Neural cell (in vitro differentiated cells): ENCODE data around the gene TOGARAM2. TPM values are rescaled to one million over a fixed set of nuclear protein-coding genes. Genes with fewer than 3 reads are reported as not detected.

Experiments
- H2AFZ ChIP-seq: fragments of 200-600, 300-800 bp; sonication (generic), shearing (Covaris generic); 2 replicates; pipeline ENCODE4 v1.6.0; 2014; ENCODE audit warnings: low read depth, mild to moderate bottlenecking, antibody characterized with exemption, low read length, moderate library complexity
- H3F3A ChIP-seq: fragments of 200-600 bp; shearing (Covaris generic); 2 replicates; pipeline ENCODE4 v1.6.1; 2016; ENCODE audit warnings: mild to moderate bottlenecking, moderate library complexity, mixed read lengths, antibody characterized with exemption, low read length; ENCODE audit not compliant: insufficient read depth, poor library complexity, severe bottlenecking
- H3K27ac ChIP-seq: fragments of 200-600, 300-800 bp; sonication (generic), shearing (Covaris generic); 2 replicates; pipeline ENCODE4 v1.5.1; 2014; ENCODE audit warnings: mild to moderate bottlenecking, low read length, moderate library complexity
- H3K27me3 ChIP-seq: fragments of 300-800, 200-600 bp; sonication (generic), shearing (Covaris generic); 2 replicates; pipeline ENCODE4 v1.6.0; 2014; ENCODE audit warnings: mild to moderate bottlenecking, low read depth, low read length, moderate library complexity; ENCODE audit not compliant: insufficient read depth
- H3K36me3 ChIP-seq: fragments of 300-800, 200-600 bp; sonication (generic), shearing (Covaris generic); 2 replicates; pipeline ENCODE4 v1.5.1; 2014; ENCODE audit warnings: mild to moderate bottlenecking, antibody characterized with exemption, low read length, moderate library complexity; ENCODE audit not compliant: insufficient read depth
- H3K4me2 ChIP-seq: fragments of 300-800, 200-600 bp; sonication (generic), shearing (Covaris generic); 2 replicates; pipeline ENCODE4 v1.6.0; 2014; ENCODE audit warnings: mild to moderate bottlenecking, low read length
- H3K4me3 ChIP-seq: fragments of 300-800, 200-600 bp; sonication (generic), shearing (Covaris generic); 2 replicates; pipeline ENCODE4 v1.5.1; 2014; ENCODE audit warnings: mild to moderate bottlenecking, low read length, moderate library complexity
- H3K79me2 ChIP-seq: fragments of 200-600 bp; shearing (Covaris generic); replicated peaks from 2 replicates; pipeline ENCODE4 v1.6.0; 2014; ENCODE audit warnings: mild to moderate bottlenecking, low read length, moderate library complexity; ENCODE audit not compliant: insufficient read depth
- H3K9ac ChIP-seq: fragments of 300-800, 200-600 bp; sonication (generic), shearing (Covaris generic); 2 replicates; pipeline ENCODE4 v1.6.1; 2016; ENCODE audit warnings: mild to moderate bottlenecking, low read length, mixed read lengths
- H3K9me2 ChIP-seq: fragments of 200-600 bp; shearing (Covaris generic); 2 replicates; pipeline ENCODE4 v1.6.1; 2016; ENCODE audit warnings: mild to moderate bottlenecking, low read length, mixed read lengths; ENCODE audit not compliant: insufficient read depth
- H3K9me3 ChIP-seq: fragments of 200-600, 300-800 bp; sonication (generic), shearing (Covaris generic); 2 replicates; pipeline ENCODE4 v1.6.1; 2016; ENCODE audit warnings: mild to moderate bottlenecking, mixed run types, low read length, moderate library complexity, mixed read lengths
- H4K20me1 ChIP-seq: fragments of 200-600 bp; shearing (Covaris generic); 2 replicates; pipeline ENCODE4 v1.6.1; 2016; ENCODE audit warnings: mild to moderate bottlenecking, mixed run types; ENCODE audit not compliant: insufficient read depth
- EP300 ChIP-seq: fragments of 450-650 bp; conservative IDR thresholded peaks from 2 replicates; pipeline ENCODE4 v1.6.1; 2014; ENCODE audit warnings: antibody characterized with exemption, mild to moderate bottlenecking, moderate library complexity; ENCODE audit not compliant: poor library complexity, severe bottlenecking
- EZH2 ChIP-seq: fragments of 200-600, 300-800 bp; shearing (Covaris generic), sonication (generic); IDR thresholded peaks from 2 replicates; pipeline ENCODE4 v1.6.1; 2014; ENCODE audit warnings: antibody characterized with exemption, low read length, borderline replicate concordance, mild to moderate bottlenecking; ENCODE audit not compliant: insufficient read depth, poor library complexity, severe bottlenecking
- MXI1 ChIP-seq: fragments of 450-650 bp; conservative IDR thresholded peaks from 2 replicates; pipeline ENCODE4 v1.6.1; 2014; ENCODE audit warnings: antibody characterized with exemption, mild to moderate bottlenecking; ENCODE audit not compliant: poor library complexity, severe bottlenecking
- POLR2AphosphoS5 ChIP-seq: IDR thresholded peaks from 2 replicates; pipeline ENCODE4 v1.6.1; 2012
- RAD21 ChIP-seq: fragments of 450-650 bp; conservative IDR thresholded peaks from 2 replicates; pipeline ENCODE4 v1.6.1; 2014; ENCODE audit warnings: antibody characterized with exemption, mild to moderate bottlenecking, moderate library complexity
- TAF1 ChIP-seq: IDR thresholded peaks from 2 replicates; pipeline ENCODE4 v1.6.1; 2012; ENCODE audit warnings: low read depth
- polyA plus RNA-seq: library from polyadenylated mRNA; depleted of rRNA; stranded (reverse); fragments of >200 nt; gene quantifications from 2 replicates; pipeline ENCODE4 v1.2.3, GENCODE V29; 2014
- TF ChIP-seq, protein P1 (sequence below): IDR thresholded peaks from 2 replicates; pipeline ENCODE4 v1.6.1; 2012; ENCODE audit warnings: borderline replicate concordance
- TF ChIP-seq, protein P2 (sequence below): fragments of 450-650 bp; IDR thresholded peaks from 2 replicates; pipeline ENCODE4 v1.5.1; 2014; ENCODE audit warnings: antibody characterized with exemption, mild to moderate bottlenecking, moderate library complexity; ENCODE audit not compliant: poor library complexity, severe bottlenecking

Gene TOGARAM2
- polyA plus RNA-seq, 1 donor from 2014 or later = 0.10 TPM

GRCh38 chr2:29021886-29022285 is 40.8 kb downstream of the TOGARAM2 start:
- no peaks in the 10 kb centered on the region for H3K27me3 ChIP-seq

GRCh38 chr2:29022679-29023078 is 41.6 kb downstream of the TOGARAM2 start:
- no peak overlapping the region for H3K4me2 ChIP-seq
- TF ChIP-seq RAD21 (no peak), EZH2 (no peak), POLR2AphosphoS5 (no peak), EP300 (no peak), MXI1 (no peak)
- H3K27me3 ChIP-seq = no peaks in the 10 kb centered on the region
- no peaks in the 10 kb centered on the region for H3K9me2 ChIP-seq
- H4K20me1 ChIP-seq = no peaks in the 10 kb centered on the region
- no peaks in the 10 kb centered on the region for H3F3A ChIP-seq
- no peak overlapping the region for H3K4me3 ChIP-seq
- no peaks in the 10 kb centered on the region for H3K9me3 ChIP-seq
- H2AFZ ChIP-seq = no peak overlapping the region
- no peaks in the 10 kb centered on the region for H3K79me2 ChIP-seq
- no peak overlapping the region for H3K27ac ChIP-seq
- no peak overlapping the region for H3K9ac ChIP-seq
- no peaks in the 10 kb centered on the region for H3K36me3 ChIP-seq

More at GRCh38 chr2:29021886-29022285, 40.8 kb downstream of the TOGARAM2 start:
- Histone ChIP-seq H3K4me2 (no peak overlapping the region), H4K20me1 (no peaks in the 10 kb centered on the region), H3K9me3 (no peaks in the 10 kb centered on the region), H3K27ac (no peak overlapping the region), H3F3A (no peaks in the 10 kb centered on the region), H3K36me3 (no peaks in the 10 kb centered on the region), H3K4me3 (no peak overlapping the region), H3K9ac (no peak overlapping the region), H3K9me2 (no peaks in the 10 kb centered on the region), H2AFZ (no peak overlapping the region), H3K79me2 (no peaks in the 10 kb centered on the region)
- TF ChIP-seq, protein P1, sequence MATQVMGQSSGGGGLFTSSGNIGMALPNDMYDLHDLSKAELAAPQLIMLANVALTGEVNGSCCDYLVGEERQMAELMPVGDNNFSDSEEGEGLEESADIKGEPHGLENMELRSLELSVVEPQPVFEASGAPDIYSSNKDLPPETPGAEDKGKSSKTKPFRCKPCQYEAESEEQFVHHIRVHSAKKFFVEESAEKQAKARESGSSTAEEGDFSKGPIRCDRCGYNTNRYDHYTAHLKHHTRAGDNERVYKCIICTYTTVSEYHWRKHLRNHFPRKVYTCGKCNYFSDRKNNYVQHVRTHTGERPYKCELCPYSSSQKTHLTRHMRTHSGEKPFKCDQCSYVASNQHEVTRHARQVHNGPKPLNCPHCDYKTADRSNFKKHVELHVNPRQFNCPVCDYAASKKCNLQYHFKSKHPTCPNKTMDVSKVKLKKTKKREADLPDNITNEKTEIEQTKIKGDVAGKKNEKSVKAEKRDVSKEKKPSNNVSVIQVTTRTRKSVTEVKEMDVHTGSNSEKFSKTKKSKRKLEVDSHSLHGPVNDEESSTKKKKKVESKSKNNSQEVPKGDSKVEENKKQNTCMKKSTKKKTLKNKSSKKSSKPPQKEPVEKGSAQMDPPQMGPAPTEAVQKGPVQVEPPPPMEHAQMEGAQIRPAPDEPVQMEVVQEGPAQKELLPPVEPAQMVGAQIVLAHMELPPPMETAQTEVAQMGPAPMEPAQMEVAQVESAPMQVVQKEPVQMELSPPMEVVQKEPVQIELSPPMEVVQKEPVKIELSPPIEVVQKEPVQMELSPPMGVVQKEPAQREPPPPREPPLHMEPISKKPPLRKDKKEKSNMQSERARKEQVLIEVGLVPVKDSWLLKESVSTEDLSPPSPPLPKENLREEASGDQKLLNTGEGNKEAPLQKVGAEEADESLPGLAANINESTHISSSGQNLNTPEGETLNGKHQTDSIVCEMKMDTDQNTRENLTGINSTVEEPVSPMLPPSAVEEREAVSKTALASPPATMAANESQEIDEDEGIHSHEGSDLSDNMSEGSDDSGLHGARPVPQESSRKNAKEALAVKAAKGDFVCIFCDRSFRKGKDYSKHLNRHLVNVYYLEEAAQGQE = no peak
- TF ChIP-seq, protein P2, sequence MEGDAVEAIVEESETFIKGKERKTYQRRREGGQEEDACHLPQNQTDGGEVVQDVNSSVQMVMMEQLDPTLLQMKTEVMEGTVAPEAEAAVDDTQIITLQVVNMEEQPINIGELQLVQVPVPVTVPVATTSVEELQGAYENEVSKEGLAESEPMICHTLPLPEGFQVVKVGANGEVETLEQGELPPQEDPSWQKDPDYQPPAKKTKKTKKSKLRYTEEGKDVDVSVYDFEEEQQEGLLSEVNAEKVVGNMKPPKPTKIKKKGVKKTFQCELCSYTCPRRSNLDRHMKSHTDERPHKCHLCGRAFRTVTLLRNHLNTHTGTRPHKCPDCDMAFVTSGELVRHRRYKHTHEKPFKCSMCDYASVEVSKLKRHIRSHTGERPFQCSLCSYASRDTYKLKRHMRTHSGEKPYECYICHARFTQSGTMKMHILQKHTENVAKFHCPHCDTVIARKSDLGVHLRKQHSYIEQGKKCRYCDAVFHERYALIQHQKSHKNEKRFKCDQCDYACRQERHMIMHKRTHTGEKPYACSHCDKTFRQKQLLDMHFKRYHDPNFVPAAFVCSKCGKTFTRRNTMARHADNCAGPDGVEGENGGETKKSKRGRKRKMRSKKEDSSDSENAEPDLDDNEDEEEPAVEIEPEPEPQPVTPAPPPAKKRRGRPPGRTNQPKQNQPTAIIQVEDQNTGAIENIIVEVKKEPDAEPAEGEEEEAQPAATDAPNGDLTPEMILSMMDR = no peak
- no peak for TF ChIP-seq MXI1
- TF ChIP-seq POLR2AphosphoS5 = no peak
- TF ChIP-seq TAF1 = no peak

GRCh38 chr2:29023188-29023587 is 42.1 kb downstream of the TOGARAM2 start:
- no peak overlapping the region for H3K27ac ChIP-seq
- no peak overlapping the region for H2AFZ ChIP-seq
- TF ChIP-seq TAF1 (no peak), EZH2 (no peak)
- no peaks in the 10 kb centered on the region for H3F3A ChIP-seq
- no peak overlapping the region for H3K9ac ChIP-seq
- H3K79me2 ChIP-seq = no peaks in the 10 kb centered on the region
- no peak overlapping the region for H3K4me2 ChIP-seq
- H3K4me3 ChIP-seq = no peak overlapping the region
- no peaks in the 10 kb centered on the region for H3K9me2 ChIP-seq
- no peaks in the 10 kb centered on the region for H3K27me3 ChIP-seq
- H4K20me1 ChIP-seq = no peaks in the 10 kb centered on the region
- no peaks in the 10 kb centered on the region for H3K36me3 ChIP-seq
- no peaks in the 10 kb centered on the region for H3K9me3 ChIP-seq
